Fibroblast of lung (primary cell): ENCODE results near the gene GPR27. TPM values are rescaled to one million over a fixed set of nuclear protein-coding genes. Genes with fewer than 3 reads are reported as not detected.

ENCODE experiments used
- DNase-seq, 2 donors: peaks; one replicate each; pipeline versions ENCODE4 v3.0.0 to v3.0.0-alpha.2; 2010; ENCODE audit warnings: low read depth in 2 of 2
- H2AFZ ChIP-seq: 2 replicates; pipeline ENCODE4 v1.5.1; 2012; ENCODE audit warnings: low read length, control low read depth, inconsistent platforms
- H3K27ac ChIP-seq: 2 replicates; pipeline ENCODE4 v1.5.1; 2011; ENCODE audit warnings: low read length, control low read depth; ENCODE audit not compliant: insufficient read depth
- H3K27me3 ChIP-seq: 2 replicates; pipeline ENCODE4 v1.5.1; 2011; ENCODE audit warnings: mild to moderate bottlenecking, low read length; ENCODE audit not compliant: control insufficient read depth, insufficient read depth
- H3K36me3 ChIP-seq: 2 replicates; pipeline ENCODE4 v1.5.1; 2011; ENCODE audit warnings: low read length; ENCODE audit not compliant: control insufficient read depth, insufficient read depth
- H3K4me1 ChIP-seq: 2 replicates; pipeline ENCODE4 v1.5.1; 2011; ENCODE audit warnings: low read length; ENCODE audit not compliant: control insufficient read depth, insufficient read depth; ENCODE audit errors: extremely low read depth
- H3K4me2 ChIP-seq: 2 replicates; pipeline ENCODE4 v1.5.1; 2011; ENCODE audit warnings: low read length, control low read depth; ENCODE audit not compliant: insufficient read depth; ENCODE audit errors: extremely low read depth
- H3K4me3 ChIP-seq, 4 experiments: fragments of 200-600 bp in 1 of 4; sonication (generic) in 1 of 4; replicated peaks in 1 of 4; 2 replicates each; pipeline ENCODE4 v1.5.1; 2011 to 2016; ENCODE audit warnings: low read length in 4 of 4, low read depth in 3 of 4, mild to moderate bottlenecking in 3 of 4, control low read depth in 2 of 4, inconsistent platforms in 1 of 4, mixed read lengths in 1 of 4; ENCODE audit not compliant: insufficient read depth in 1 of 4; ENCODE audit errors: control extremely low read depth in 1 of 4
- H3K79me2 ChIP-seq: 2 replicates; pipeline ENCODE4 v1.5.1; 2012; ENCODE audit warnings: mild to moderate bottlenecking, low read length, inconsistent platforms; ENCODE audit not compliant: control insufficient read depth, insufficient read depth
- H3K9ac ChIP-seq: 2 replicates; pipeline ENCODE4 v1.5.1; 2011; ENCODE audit warnings: mild to moderate bottlenecking, low read length, control low read depth; ENCODE audit not compliant: insufficient read depth
- H3K9me3 ChIP-seq: 2 replicates; pipeline ENCODE4 v1.5.1; 2012; ENCODE audit warnings: low read depth, low read length; ENCODE audit not compliant: control insufficient read depth, insufficient read depth
- H4K20me1 ChIP-seq: 2 replicates; pipeline ENCODE4 v1.5.1; 2011; ENCODE audit warnings: low read length; ENCODE audit not compliant: control insufficient read depth, insufficient read depth; ENCODE audit errors: extremely low read depth
- EZH2 ChIP-seq: IDR thresholded peaks from 2 replicates; pipeline ENCODE4 v1.5.1; 2012; ENCODE audit warnings: low read length, control low read depth, mild to moderate bottlenecking; ENCODE audit errors: missing control alignments
- polyA plus RNA-seq, 2 donors: library from polyadenylated mRNA; depleted of rRNA in 1 of 2; stranded (reverse) in 1 of 2; unstranded in 1 of 2; fragments of >200 nt; gene quantifications; 2 replicates each; pipeline ENCODE4 v1.2.1, GENCODE V29; 2011 to 2012; ENCODE audit warnings: missing spikeins in 1 of 2
- total RNA-seq: library from RNA; depleted of rRNA; stranded (reverse); fragments of >200 nt; gene quantifications from 2 replicates; pipeline ENCODE4 v1.2.1, GENCODE V29; 2014
- TF ChIP-seq, protein P1 (sequence below), 2 donors: IDR thresholded peaks in 1 of 2; conservative IDR thresholded peaks in 1 of 2; 1 replicate in 1 of 2; 2 replicates in 1 of 2; pipeline ENCODE4 v1.5.1; 2011 to 2012; ENCODE audit warnings: low read length in 2 of 2, control low read depth in 1 of 2, inconsistent platforms in 1 of 2, low read depth in 1 of 2, mild to moderate bottlenecking in 1 of 2

The GPR27 gene
- total and polyA plus RNA-seq, 2 donors (not counting 1 experiment from before 2014, with no cell fraction given), result not detected

DNA sequence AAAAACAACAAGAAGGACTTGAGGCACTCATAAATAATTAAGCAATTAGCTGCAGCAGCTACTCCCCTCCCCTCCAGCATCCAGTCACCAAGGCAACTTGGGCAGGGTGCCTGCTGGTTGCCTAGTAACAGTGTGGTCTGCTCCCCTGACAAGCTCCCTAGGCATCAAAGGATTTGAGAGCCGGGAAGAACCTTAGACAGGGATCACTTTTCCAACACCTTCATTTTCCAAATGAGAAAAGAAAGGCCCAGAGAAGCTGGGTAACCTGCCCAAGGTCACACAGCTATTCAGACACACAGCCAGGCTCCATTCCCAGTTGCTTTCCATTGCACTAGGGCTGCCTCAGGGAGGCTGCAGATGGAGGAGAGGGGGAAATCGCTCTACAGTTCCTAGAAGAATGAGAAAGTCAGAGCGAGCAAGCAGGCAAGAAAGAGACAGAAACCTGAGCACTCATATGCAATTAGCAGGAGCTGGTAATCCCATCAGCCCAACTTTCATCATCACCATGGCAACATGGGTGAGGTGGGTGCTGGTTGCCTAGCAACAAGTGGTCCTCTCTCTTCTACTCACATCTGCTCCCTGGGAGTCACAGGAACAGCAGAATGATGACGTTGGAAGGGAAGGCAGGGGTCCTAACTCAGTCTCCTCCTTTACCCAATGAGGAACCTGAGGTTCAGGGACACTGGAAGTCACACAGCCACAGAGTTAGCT, 24.9 kb upstream of the GPR27 start:
- H3K4me1 ChIP-seq, result peaks cover 4% of the 10 kb centered on the region
- H3K36me3 ChIP-seq, result no peaks in the 10 kb centered on the region
- H2AFZ ChIP-seq, result no peak overlapping the region
- no peak overlapping the region for H3K27ac ChIP-seq
- no peaks in the 10 kb centered on the region for H3K79me2 ChIP-seq
- H3K4me3 ChIP-seq, result no peak overlapping the region
- H4K20me1 ChIP-seq, result no peaks in the 10 kb centered on the region
- H3K27me3 ChIP-seq, result peaks cover 3% of the 10 kb centered on the region
- TF ChIP-seq, protein P1, sequence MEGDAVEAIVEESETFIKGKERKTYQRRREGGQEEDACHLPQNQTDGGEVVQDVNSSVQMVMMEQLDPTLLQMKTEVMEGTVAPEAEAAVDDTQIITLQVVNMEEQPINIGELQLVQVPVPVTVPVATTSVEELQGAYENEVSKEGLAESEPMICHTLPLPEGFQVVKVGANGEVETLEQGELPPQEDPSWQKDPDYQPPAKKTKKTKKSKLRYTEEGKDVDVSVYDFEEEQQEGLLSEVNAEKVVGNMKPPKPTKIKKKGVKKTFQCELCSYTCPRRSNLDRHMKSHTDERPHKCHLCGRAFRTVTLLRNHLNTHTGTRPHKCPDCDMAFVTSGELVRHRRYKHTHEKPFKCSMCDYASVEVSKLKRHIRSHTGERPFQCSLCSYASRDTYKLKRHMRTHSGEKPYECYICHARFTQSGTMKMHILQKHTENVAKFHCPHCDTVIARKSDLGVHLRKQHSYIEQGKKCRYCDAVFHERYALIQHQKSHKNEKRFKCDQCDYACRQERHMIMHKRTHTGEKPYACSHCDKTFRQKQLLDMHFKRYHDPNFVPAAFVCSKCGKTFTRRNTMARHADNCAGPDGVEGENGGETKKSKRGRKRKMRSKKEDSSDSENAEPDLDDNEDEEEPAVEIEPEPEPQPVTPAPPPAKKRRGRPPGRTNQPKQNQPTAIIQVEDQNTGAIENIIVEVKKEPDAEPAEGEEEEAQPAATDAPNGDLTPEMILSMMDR (conservative IDR thresholded peaks at IDR 0.05 in 1 of 2, IDR thresholded peaks at IDR 0.05 in 1 of 2; ENCODE audit: low read depth in 1 of 2, low read length in 2 of 2), result no peak
- no peak for TF ChIP-seq EZH2
- no peak overlapping the region for H3K9ac ChIP-seq
- H3K9me3 ChIP-seq, result no peaks in the 10 kb centered on the region
- H3K4me2 ChIP-seq, result no peak overlapping the region
- peak in 1 of 2 donors; percentile 20 for DNase-seq

DNA sequence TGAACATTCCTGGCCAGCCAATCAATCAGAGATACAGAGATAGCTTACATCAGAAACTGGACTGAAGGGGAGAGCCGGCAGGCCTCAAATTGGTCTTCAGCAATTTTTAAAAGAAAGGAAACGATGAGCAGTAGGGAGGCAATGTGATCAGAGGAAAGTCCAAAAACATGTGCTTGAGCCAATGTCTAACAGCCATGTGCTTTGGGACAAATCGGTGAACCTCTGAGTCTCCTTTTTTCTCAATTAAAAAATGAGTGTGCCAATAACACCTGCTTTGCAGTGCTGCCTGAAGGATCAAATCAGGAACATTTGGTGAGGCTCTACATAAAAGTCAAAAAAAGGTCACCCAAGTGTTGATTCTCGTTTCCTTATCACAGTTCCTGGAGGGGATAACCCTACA, 21.0 kb upstream of the GPR27 start:
- Histone ChIP-seq H2AFZ (no peak overlapping the region), H3K36me3 (no peaks in the 10 kb centered on the region), H3K4me2 (no peak overlapping the region), H3K9ac (no peak overlapping the region), H3K4me1 (no peaks in the 10 kb centered on the region), H3K9me3 (no peaks in the 10 kb centered on the region), H3K79me2 (no peaks in the 10 kb centered on the region), H3K4me3 (no peak overlapping the region), H3K27ac (no peak overlapping the region), H3K27me3 (no peaks in the 10 kb centered on the region), H4K20me1 (no peaks in the 10 kb centered on the region)
- no peak for DNase-seq
- TF ChIP-seq, protein P1 (conservative IDR thresholded peaks at IDR 0.05 in 1 of 2, IDR thresholded peaks at IDR 0.05 in 1 of 2; ENCODE audit: low read depth in 1 of 2, low read length in 2 of 2), result no peak
- no peak for TF ChIP-seq EZH2

DNA sequence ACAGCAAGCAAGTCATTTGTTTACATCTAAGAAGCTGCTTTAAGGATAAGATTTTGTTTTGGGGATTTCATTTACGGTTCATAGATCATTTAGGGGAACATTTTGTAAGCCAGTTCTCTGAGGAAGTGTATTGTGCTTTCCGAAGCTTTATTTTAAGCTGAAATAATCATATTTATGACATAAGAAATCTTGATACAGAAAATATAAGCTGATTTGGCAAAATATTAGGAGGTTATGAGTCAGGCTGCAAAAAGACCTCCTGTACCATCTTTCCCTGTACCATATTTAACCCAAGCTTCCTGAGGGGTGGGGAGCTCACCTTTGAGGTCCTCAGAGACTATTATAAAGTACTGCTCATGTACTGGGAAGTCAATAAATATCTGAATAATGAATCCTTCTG, 20.3 kb upstream of the GPR27 start:
- Histone ChIP-seq H3K9ac (no peak overlapping the region), H3K4me2 (no peak overlapping the region), H3K27me3 (no peaks in the 10 kb centered on the region), H4K20me1 (no peaks in the 10 kb centered on the region), H3K36me3 (no peaks in the 10 kb centered on the region), H3K4me1 (no peaks in the 10 kb centered on the region), H3K27ac (no peak overlapping the region), H2AFZ (no peak overlapping the region), H3K79me2 (no peaks in the 10 kb centered on the region), H3K9me3 (no peaks in the 10 kb centered on the region), H3K4me3 (no peak overlapping the region)
- DNase-seq, result no peak
- TF ChIP-seq, protein P1 (conservative IDR thresholded peaks at IDR 0.05 in 1 of 2, IDR thresholded peaks at IDR 0.05 in 1 of 2; ENCODE audit: low read depth in 1 of 2, low read length in 2 of 2), result no peak
- no peak for TF ChIP-seq EZH2
